Loucy (cell line): ENCODE results near the gene DHX34.

ENCODE experiments used
- CTCF ChIP-seq: fragments of 200-600 bp; sonication (generic); conservative IDR thresholded peaks from 2 replicates; pipeline ENCODE4 v1.5.1; 2014; ENCODE audit warnings: mild to moderate bottlenecking, antibody characterized with exemption, low read length
- EZH2phosphoT487 ChIP-seq: fragments of 200-600 bp; IDR thresholded peaks from 2 replicates; pipeline ENCODE4 v1.6.1; 2018; ENCODE audit warnings: antibody characterized with exemption, mild to moderate bottlenecking, moderate library complexity, borderline replicate concordance

- no peak for TF ChIP-seq CTCF
- TF ChIP-seq EZH2phosphoT487: no peak
Observed at GRCh38 chr19:47418692-47419029, 69.5 kb downstream of the DHX34 start.
